CD4-positive, CD25-positive, alpha-beta regulatory T cell (primary cell): ENCODE data around the gene PLEKHH1. TPM values are rescaled to one million over a fixed set of nuclear protein-coding genes. Genes with fewer than 3 reads are reported as not detected.
A peak's percentile ranks its signal among the peaks of the same experiment; 100 is the strongest.

ENCODE experiments used
- ATAC-seq, 2 donors: fragments of 150-1000 bp; cut with Tn5 transposase; one replicate each; pipeline ENCODE4 v1.10.0; 2021; ENCODE audit warnings: low read depth in 2 of 2, moderate number of reproducible peaks in 2 of 2, moderate library complexity in 1 of 2
- DNase-seq, 3 donors: peaks; one replicate each; pipeline versions ENCODE4 v3.0.0 to v3.0.0-alpha.2; 2012 to 2022; ENCODE audit warnings: mixed read lengths in 1 of 3
- H3K27ac ChIP-seq: one replicate; pipeline ENCODE4 v1.7.0; 2013; ENCODE audit warnings: mild to moderate bottlenecking, low read length; ENCODE audit not compliant: insufficient read depth, poor library complexity, severe bottlenecking
- H3K27me3 ChIP-seq: one replicate; pipeline ENCODE4 v1.7.0; 2013; ENCODE audit warnings: low read length; ENCODE audit not compliant: control insufficient read depth, insufficient read depth
- H3K36me3 ChIP-seq: one replicate; pipeline ENCODE4 v1.7.0; 2013; ENCODE audit warnings: mild to moderate bottlenecking, low read length, moderate library complexity; ENCODE audit not compliant: control insufficient read depth, insufficient read depth
- H3K4me1 ChIP-seq: 2 replicates; pipeline ENCODE4 v1.7.0; 2013; ENCODE audit warnings: mild to moderate bottlenecking, low read length; ENCODE audit not compliant: insufficient read depth, control insufficient read depth, poor library complexity, severe bottlenecking
- H3K4me3 ChIP-seq: one replicate; pipeline ENCODE4 v1.7.0; 2013; ENCODE audit warnings: low read depth, mild to moderate bottlenecking, low read length, moderate library complexity
- H3K9me3 ChIP-seq, 2 experiments: 1 replicate in 1 of 2; 2 replicates in 1 of 2; pipeline ENCODE4 v1.7.0; 2013; ENCODE audit warnings: low read length in 2 of 2, mild to moderate bottlenecking in 1 of 2, moderate library complexity in 1 of 2; ENCODE audit not compliant: control insufficient read depth in 2 of 2
- H3K27ac Mint-ChIP-seq, 3 donors: one replicate each; pipeline ENCODE4 v1.8.0; 2020 to 2022; ENCODE audit warnings: mild to moderate bottlenecking in 3 of 3, mixed read lengths in 3 of 3, moderate library complexity in 2 of 3
- H3K27me3 Mint-ChIP-seq: one replicate; pipeline ENCODE4 v1.8.0; 2022; ENCODE audit warnings: mild to moderate bottlenecking, mixed read lengths
- H3K36me3 Mint-ChIP-seq: one replicate; pipeline ENCODE4 v1.8.0; 2020; ENCODE audit warnings: mixed read lengths
- H3K4me1 Mint-ChIP-seq, 4 donors: one replicate each; pipeline ENCODE4 v1.8.0; 2020 to 2022; ENCODE audit warnings: mixed read lengths in 4 of 4, mild to moderate bottlenecking in 1 of 4
- H3K4me3 Mint-ChIP-seq, 4 donors: one replicate each; pipeline ENCODE4 v1.8.0; 2020 to 2022; ENCODE audit warnings: mild to moderate bottlenecking in 4 of 4, mixed read lengths in 4 of 4, moderate library complexity in 3 of 4
- H3K9me3 Mint-ChIP-seq, 7 donors: one replicate each; pipeline ENCODE4 v1.8.0; 2020 to 2022; ENCODE audit warnings: mixed read lengths in 7 of 7, mild to moderate bottlenecking in 3 of 7, moderate library complexity in 2 of 7
- polyA plus RNA-seq, 4 donors: library from polyadenylated mRNA; unstranded; fragments of 300-500 nt; fragmentation: Illumina TruSeq; gene quantifications; one replicate each; pipeline ENCODE4 v1.2.3, GENCODE V29; 2021
- total RNA-seq: library from RNA; stranded (reverse); gene quantifications from one replicate; pipeline ENCODE4 v1.2.3, GENCODE V29; 2022

PLEKHH1 gene
- total and polyA plus RNA-seq, 5 donors from 2014 or later = 0.05 to 0.24 (median 0.15) TPM; not detected in 2

GRCh38 chr14:67517083-67517482, 16.0 kb upstream of the PLEKHH1 start:
- no peak overlapping the region for H3K4me3 ChIP-seq
- H3K27me3 ChIP-seq = peaks cover 8% of the 10 kb centered on the region
- H3K9me3 ChIP-seq = no peaks in the 10 kb centered on the region
- no peaks in the 10 kb centered on the region for H3K36me3 ChIP-seq
- Mint-ChIP-seq H3K36me3 (no peaks in the 10 kb centered on the region), H3K9me3 (peaks cover 0 to 3% (median 0%) of the 10 kb centered on the region in 7 donors), H3K27me3 (peaks cover 48% of the 10 kb centered on the region), H3K4me1 (peaks cover 0 to 26% (median 6%) of the 10 kb centered on the region in 4 donors), H3K27ac (peak overlapping the region in 1 of 3 donors; percentile 25), H3K4me3 (peak overlapping the region in 2 of 4 donors; percentile 77 to 84)
- DNase-seq = no peak
- no peak for ATAC-seq
- H3K27ac ChIP-seq = no peak overlapping the region
- peaks cover 19% of the 10 kb centered on the region for H3K4me1 ChIP-seq

GRCh38 chr14:67519406-67519805, 13.7 kb upstream of the PLEKHH1 start:
- no peak for DNase-seq
- H3K27ac ChIP-seq = no peak overlapping the region
- H3K27ac Mint-ChIP-seq = no peak overlapping the region
- no peaks in the 10 kb centered on the region for H3K9me3 ChIP-seq
- no peak overlapping the region for H3K4me3 ChIP-seq
- H3K9me3 Mint-ChIP-seq = peaks cover 0 to 3% (median 0%) of the 10 kb centered on the region in 7 donors
- no peak for ATAC-seq
- peaks cover 9% of the 10 kb centered on the region for H3K4me1 ChIP-seq
- peaks cover 0 to 12% (median 0%) of the 10 kb centered on the region in 4 donors for H3K4me1 Mint-ChIP-seq
- no peaks in the 10 kb centered on the region for H3K36me3 ChIP-seq
- H3K27me3 Mint-ChIP-seq = peaks cover 58% of the 10 kb centered on the region
- H3K27me3 ChIP-seq = peaks cover 19% of the 10 kb centered on the region
- no peaks in the 10 kb centered on the region for H3K36me3 Mint-ChIP-seq
- H3K4me3 Mint-ChIP-seq = peak overlapping the region in 1 of 4 donors; percentile 18

- Mint-ChIP-seq H3K27me3 (peaks cover 64% of the 10 kb centered on the region), H3K36me3 (no peaks in the 10 kb centered on the region), H3K27ac (no peak overlapping the region), H3K4me1 (peaks cover 0 to 9% (median 0%) of the 10 kb centered on the region in 4 donors), H3K4me3 (no peak overlapping the region), H3K9me3 (peaks cover 0 to 2% (median 0%) of the 10 kb centered on the region in 7 donors)
- H3K9me3 ChIP-seq = no peaks in the 10 kb centered on the region
- peaks cover 29% of the 10 kb centered on the region for H3K27me3 ChIP-seq
- ATAC-seq (no peak), DNase-seq (no peak)
- H3K4me1 ChIP-seq = peaks cover 5% of the 10 kb centered on the region
- H3K36me3 ChIP-seq = no peaks in the 10 kb centered on the region
- no peak overlapping the region for H3K4me3 ChIP-seq
- H3K27ac ChIP-seq = no peak overlapping the region
These were observed 12.6 kb upstream of the PLEKHH1 start for GRCh38 chr14:67520482-67520881.

- Mint-ChIP-seq H3K27ac (no peak overlapping the region), H3K4me1 (no peaks in the 10 kb centered on the region), H3K27me3 (peaks cover 78% of the 10 kb centered on the region), H3K4me3 (no peak overlapping the region), H3K36me3 (no peaks in the 10 kb centered on the region), H3K9me3 (peaks cover 0 to 2% (median 0%) of the 10 kb centered on the region in 7 donors)
- Histone ChIP-seq H3K27me3 (peaks cover 34% of the 10 kb centered on the region), H3K36me3 (no peaks in the 10 kb centered on the region), H3K27ac (no peak overlapping the region), H3K9me3 (no peaks in the 10 kb centered on the region), H3K4me1 (no peaks in the 10 kb centered on the region), H3K4me3 (no peak overlapping the region)
- no peak for DNase-seq
- ATAC-seq = no peak
These were observed 10.8 kb upstream of the PLEKHH1 start for GRCh38 chr14:67522270-67522669.

GRCh38 chr14:67523764-67524633, 9.1 kb upstream of the PLEKHH1 start:
- H3K27me3 ChIP-seq = peaks cover 34% of the 10 kb centered on the region
- H3K27ac ChIP-seq = no peak overlapping the region
- H3K9me3 ChIP-seq = no peaks in the 10 kb centered on the region
- no peaks in the 10 kb centered on the region for H3K4me1 Mint-ChIP-seq
- H3K27me3 Mint-ChIP-seq = peaks cover 79% of the 10 kb centered on the region
- no peaks in the 10 kb centered on the region for H3K36me3 ChIP-seq
- DNase-seq (no peak), ATAC-seq (no peak)
- no peak overlapping the region for H3K4me3 Mint-ChIP-seq
- H3K27ac Mint-ChIP-seq = no peak overlapping the region
- H3K36me3 Mint-ChIP-seq = no peaks in the 10 kb centered on the region
- peaks cover 0 to 2% (median 0%) of the 10 kb centered on the region in 7 donors for H3K9me3 Mint-ChIP-seq
- no peaks in the 10 kb centered on the region for H3K4me1 ChIP-seq
- H3K4me3 ChIP-seq = no peak overlapping the region

- Histone ChIP-seq H3K27ac (no peak overlapping the region), H3K27me3 (peaks cover 35% of the 10 kb centered on the region), H3K36me3 (no peaks in the 10 kb centered on the region), H3K4me3 (no peak overlapping the region), H3K9me3 (no peaks in the 10 kb centered on the region), H3K4me1 (no peaks in the 10 kb centered on the region)
- Mint-ChIP-seq H3K4me1 (no peaks in the 10 kb centered on the region), H3K27me3 (peaks cover 75% of the 10 kb centered on the region), H3K27ac (no peak overlapping the region), H3K9me3 (peaks cover 0 to 2% (median 0%) of the 10 kb centered on the region in 7 donors), H3K36me3 (no peaks in the 10 kb centered on the region), H3K4me3 (no peak overlapping the region)
- DNase-seq (no peak), ATAC-seq (no peak)
These were observed 8.5 kb upstream of the PLEKHH1 start for GRCh38 chr14:67524634-67524963.

- Histone ChIP-seq H3K9me3 (no peaks in the 10 kb centered on the region), H3K27me3 (peaks cover 38% of the 10 kb centered on the region), H3K4me1 (no peaks in the 10 kb centered on the region), H3K36me3 (no peaks in the 10 kb centered on the region), H3K27ac (no peak overlapping the region), H3K4me3 (no peak overlapping the region)
- H3K27me3 Mint-ChIP-seq = peaks cover 75% of the 10 kb centered on the region
- no peak overlapping the region for H3K27ac Mint-ChIP-seq
- H3K4me3 Mint-ChIP-seq = no peak overlapping the region
- H3K36me3 Mint-ChIP-seq = no peaks in the 10 kb centered on the region
- DNase-seq (no peak), ATAC-seq (no peak)
- no peaks in the 10 kb centered on the region for H3K4me1 Mint-ChIP-seq
- H3K9me3 Mint-ChIP-seq = no peaks in the 10 kb centered on the region
These were observed 7.7 kb upstream of the PLEKHH1 start for GRCh38 chr14:67525389-67525788.

- no peaks in the 10 kb centered on the region for H3K9me3 Mint-ChIP-seq
- no peaks in the 10 kb centered on the region for H3K36me3 Mint-ChIP-seq
These were observed 6.9 kb upstream of the PLEKHH1 start for GRCh38 chr14:67526181-67526580.

More at GRCh38 chr14:67526181-67526580, 6.9 kb upstream of the PLEKHH1 start:
- Histone ChIP-seq H3K4me1 (no peaks in the 10 kb centered on the region), H3K27me3 (peaks cover 38% of the 10 kb centered on the region), H3K36me3 (no peaks in the 10 kb centered on the region), H3K27ac (no peak overlapping the region), H3K9me3 (no peaks in the 10 kb centered on the region), H3K4me3 (no peak overlapping the region)
- Mint-ChIP-seq H3K27ac (no peak overlapping the region), H3K4me1 (no peaks in the 10 kb centered on the region), H3K27me3 (peaks cover 72% of the 10 kb centered on the region), H3K4me3 (no peak overlapping the region)
- no peak for ATAC-seq
- DNase-seq = no peak
